ENCODE measurements around the gene IL12RB2.

DNA sequence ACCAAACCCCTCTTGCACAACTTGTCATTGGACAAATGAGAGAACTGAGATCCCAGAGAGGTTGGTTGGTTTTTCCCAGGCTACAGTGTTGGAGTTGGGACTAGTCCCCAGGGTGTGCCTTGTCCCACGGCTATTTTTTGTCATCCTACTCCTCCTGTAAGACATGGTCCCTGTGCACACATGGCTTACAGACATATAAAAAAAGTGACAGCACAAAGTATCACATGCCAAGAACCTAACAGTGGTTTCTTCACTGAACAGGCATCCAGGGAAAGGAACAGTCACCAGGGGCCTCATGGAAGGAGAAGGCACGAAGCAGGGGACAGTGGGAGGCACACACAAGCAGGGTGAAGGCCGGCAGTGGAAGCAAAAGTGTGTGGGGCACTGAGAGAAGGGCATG, 86.1 kb downstream of the IL12RB2 start:
- TF ChIP-seq, protein P1, sequence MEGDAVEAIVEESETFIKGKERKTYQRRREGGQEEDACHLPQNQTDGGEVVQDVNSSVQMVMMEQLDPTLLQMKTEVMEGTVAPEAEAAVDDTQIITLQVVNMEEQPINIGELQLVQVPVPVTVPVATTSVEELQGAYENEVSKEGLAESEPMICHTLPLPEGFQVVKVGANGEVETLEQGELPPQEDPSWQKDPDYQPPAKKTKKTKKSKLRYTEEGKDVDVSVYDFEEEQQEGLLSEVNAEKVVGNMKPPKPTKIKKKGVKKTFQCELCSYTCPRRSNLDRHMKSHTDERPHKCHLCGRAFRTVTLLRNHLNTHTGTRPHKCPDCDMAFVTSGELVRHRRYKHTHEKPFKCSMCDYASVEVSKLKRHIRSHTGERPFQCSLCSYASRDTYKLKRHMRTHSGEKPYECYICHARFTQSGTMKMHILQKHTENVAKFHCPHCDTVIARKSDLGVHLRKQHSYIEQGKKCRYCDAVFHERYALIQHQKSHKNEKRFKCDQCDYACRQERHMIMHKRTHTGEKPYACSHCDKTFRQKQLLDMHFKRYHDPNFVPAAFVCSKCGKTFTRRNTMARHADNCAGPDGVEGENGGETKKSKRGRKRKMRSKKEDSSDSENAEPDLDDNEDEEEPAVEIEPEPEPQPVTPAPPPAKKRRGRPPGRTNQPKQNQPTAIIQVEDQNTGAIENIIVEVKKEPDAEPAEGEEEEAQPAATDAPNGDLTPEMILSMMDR (IDR thresholded peaks at IDR 0.05; ENCODE audit: extremely low read depth in 1 of 2, insufficient read depth in 1 of 2, low read depth in 1 of 2, low read length in 2 of 2): no peak
- TF ChIP-seq MAX (IDR thresholded peaks at IDR 0.05; ENCODE audit: insufficient read depth, insufficient read length) (no peak), FOS (IDR thresholded peaks at IDR 0.05; ENCODE audit: borderline replicate concordance, insufficient read depth, low read length) (no peak), POLR2A (IDR thresholded peaks at IDR 0.05; ENCODE audit: low read depth, low read length) (no peak)

Data from endothelial cell of umbilical vein (primary cell).